ENCODE measurements around the gene LIMS1.

GRCh38 chr2:108630567-108631405 lies 96.5 kb downstream of the LIMS1 start:
- TF ChIP-seq EP300 (IDR thresholded peaks at IDR 0.05; ENCODE audit: borderline replicate concordance): no peak
- TF ChIP-seq, protein P1, sequence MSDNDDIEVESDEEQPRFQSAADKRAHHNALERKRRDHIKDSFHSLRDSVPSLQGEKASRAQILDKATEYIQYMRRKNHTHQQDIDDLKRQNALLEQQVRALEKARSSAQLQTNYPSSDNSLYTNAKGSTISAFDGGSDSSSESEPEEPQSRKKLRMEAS (IDR thresholded peaks at IDR 0.05): no peak
- no peak for TF ChIP-seq CREB1 (IDR thresholded peaks at IDR 0.05; ENCODE audit: low read depth)
- no peak for TF ChIP-seq FOXM1 (IDR thresholded peaks at IDR 0.05; ENCODE audit: borderline replicate concordance, low read depth)
- TF ChIP-seq RAD21 (IDR thresholded peaks at IDR 0.05; ENCODE audit: low read depth): no peak
- no peak for TF ChIP-seq USF1 (IDR thresholded peaks at IDR 0.05)
- no peak for TF ChIP-seq YY1 (IDR thresholded peaks at IDR 0.05; ENCODE audit: low read depth)

Data from Ishikawa (cell line).